ENCODE results near the gene EXOC2.

Gene EXOC2

GRCh38 chr6:454148-454991 is 238.6 kb downstream of the EXOC2 start:
- Histone ChIP-seq H3K9me3 (ENCODE audit: control insufficient read depth, insufficient read depth, low read length) (no peaks in the 10 kb centered on the region; the same call in 1 of the 2 replicates), H3K9ac (ENCODE audit: low read depth, low read length) (no peak overlapping the region), H3K4me1 (ENCODE audit: insufficient read depth, low read length) (peaks cover 6% of the 10 kb centered on the region; the same call in 1 of the 2 replicates), H3K36me3 (ENCODE audit: insufficient read depth, low read length) (no peaks in the 10 kb centered on the region)

DNA sequence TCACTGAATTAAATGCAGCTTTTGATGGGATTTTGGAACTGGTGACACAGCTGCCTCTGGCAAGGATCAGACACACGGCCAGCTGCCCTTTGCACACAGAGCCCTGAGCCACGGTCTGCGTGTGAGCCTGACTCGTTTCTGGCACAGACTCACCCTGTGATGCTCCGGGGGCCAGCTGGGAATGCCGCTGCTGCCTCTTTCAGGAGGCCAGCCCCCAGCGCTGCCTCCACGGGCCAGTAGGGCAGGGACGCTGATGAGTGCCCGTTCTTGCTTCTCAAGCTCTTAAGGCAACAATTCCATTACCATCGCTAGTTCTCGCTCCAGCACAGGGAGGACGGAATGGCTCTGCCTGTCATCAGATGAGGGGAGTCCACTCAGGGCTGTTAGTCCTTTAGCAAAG is 239.8 kb downstream of the EXOC2 start:
- H3K4me1 ChIP-seq (ENCODE audit: insufficient read depth, low read length): peaks cover 6% of the 10 kb centered on the region; the same call in 1 of the 2 replicates
- H3K36me3 ChIP-seq (ENCODE audit: insufficient read depth, low read length): no peaks in the 10 kb centered on the region
- H3K9ac ChIP-seq (ENCODE audit: low read depth, low read length): no peak overlapping the region
- peaks cover 3% of the 10 kb centered on the region for H3K9me3 ChIP-seq (ENCODE audit: control insufficient read depth, insufficient read depth, low read length)

GRCh38 chr6:452301-453067 is 240.5 kb downstream of the EXOC2 start:
- Histone ChIP-seq H3K36me3 (ENCODE audit: insufficient read depth, low read length) (no peaks in the 10 kb centered on the region), H3K9ac (ENCODE audit: low read depth, low read length) (no peak overlapping the region), H3K9me3 (ENCODE audit: control insufficient read depth, insufficient read depth, low read length) (peaks cover 3% of the 10 kb centered on the region; the same call in 1 of the 2 replicates), H3K4me1 (ENCODE audit: insufficient read depth, low read length) (peaks cover 6% of the 10 kb centered on the region; the same call in 1 of the 2 replicates)

DNA sequence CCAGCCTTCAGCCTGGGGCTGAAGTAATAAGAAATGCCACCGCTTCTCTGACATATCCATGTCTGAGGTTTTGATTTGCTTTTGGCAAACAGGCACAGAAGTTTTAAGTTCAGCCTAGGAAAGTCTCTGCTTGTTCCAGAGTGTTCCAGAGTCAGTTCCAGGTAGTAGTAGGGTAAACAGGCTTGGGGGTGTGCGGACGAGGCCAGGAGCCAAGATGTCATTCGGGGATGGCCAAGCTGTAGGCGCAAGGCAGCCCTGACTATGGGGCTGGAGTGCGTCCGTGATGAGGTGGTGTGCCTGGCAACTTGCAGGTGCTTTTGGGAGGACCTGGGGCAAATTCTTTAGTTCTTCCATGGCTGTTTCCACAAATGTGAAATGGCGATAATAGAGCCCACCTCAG is 241.1 kb downstream of the EXOC2 start:
- Histone ChIP-seq H3K9ac (ENCODE audit: low read depth, low read length) (no peak overlapping the region), H3K9me3 (ENCODE audit: control insufficient read depth, insufficient read depth, low read length) (peaks cover 3% of the 10 kb centered on the region; the same call in 1 of the 2 replicates), H3K4me1 (ENCODE audit: insufficient read depth, low read length) (peaks cover 3% of the 10 kb centered on the region; the same call in 1 of the 2 replicates), H3K36me3 (ENCODE audit: insufficient read depth, low read length) (no peaks in the 10 kb centered on the region)

DNA sequence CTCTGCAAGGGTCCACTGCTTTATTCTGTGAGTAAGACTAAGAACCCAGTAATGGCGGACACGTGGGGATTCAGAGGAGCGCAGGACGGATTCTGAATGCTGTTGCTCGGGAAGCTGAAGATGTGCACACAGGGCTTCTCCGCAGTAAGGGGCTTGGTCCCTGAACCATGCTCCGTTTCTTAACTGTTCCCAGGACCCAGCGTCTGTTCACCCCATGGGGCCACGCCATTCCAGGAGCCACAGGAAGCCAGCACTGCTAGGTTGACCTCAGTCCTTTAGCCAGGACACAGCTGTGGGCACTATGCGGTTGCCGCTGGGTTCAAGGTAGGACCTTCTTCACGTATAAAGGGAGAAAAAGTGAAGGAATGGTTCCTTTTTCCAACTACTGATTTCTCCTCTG is 241.6 kb downstream of the EXOC2 start:
- H3K4me1 ChIP-seq (ENCODE audit: insufficient read depth, low read length): no peaks in the 10 kb centered on the region

GRCh38 chr6:449486-450419 is 243.2 kb downstream of the EXOC2 start:
- no peaks in the 10 kb centered on the region for H3K4me1 ChIP-seq (ENCODE audit: insufficient read depth, low read length)
- H3K9me3 ChIP-seq (ENCODE audit: control insufficient read depth, insufficient read depth, low read length): peaks cover 3% of the 10 kb centered on the region; the same call in 1 of the 2 replicates
- no peak overlapping the region for H3K9ac ChIP-seq (ENCODE audit: low read depth, low read length)
- no peaks in the 10 kb centered on the region for H3K36me3 ChIP-seq (ENCODE audit: insufficient read depth, low read length)

More for the DNA sequence above, 241.6 kb downstream of the EXOC2 start:
- H3K9me3 ChIP-seq (ENCODE audit: control insufficient read depth, insufficient read depth, low read length): peaks cover 3% of the 10 kb centered on the region; the same call in 1 of the 2 replicates
- H3K9ac ChIP-seq (ENCODE audit: low read depth, low read length): no peak overlapping the region
- H3K36me3 ChIP-seq (ENCODE audit: insufficient read depth, low read length): no peaks in the 10 kb centered on the region

DNA sequence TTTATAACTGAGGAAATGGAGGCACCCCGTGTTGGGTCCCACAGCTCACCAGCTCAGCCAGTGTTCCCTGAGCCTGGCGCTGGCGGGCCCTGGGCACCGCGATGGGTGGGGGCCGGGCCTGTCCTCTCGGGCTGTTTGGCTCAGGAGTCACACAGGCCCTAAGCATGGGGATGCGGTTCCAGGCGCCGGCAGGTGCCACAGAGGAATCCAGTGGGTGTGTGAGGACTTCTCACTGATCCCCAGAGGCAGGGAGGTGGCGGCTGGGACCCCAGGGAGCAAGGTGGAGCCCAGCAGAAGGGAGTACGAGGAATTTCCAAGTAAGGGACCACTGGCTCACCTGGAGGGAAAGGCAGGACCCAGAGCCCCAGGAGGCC is 243.9 kb downstream of the EXOC2 start:
- Histone ChIP-seq H3K9ac (ENCODE audit: low read depth, low read length) (no peak overlapping the region), H3K4me1 (ENCODE audit: insufficient read depth, low read length) (no peaks in the 10 kb centered on the region), H3K9me3 (ENCODE audit: control insufficient read depth, insufficient read depth, low read length) (peaks cover 3% of the 10 kb centered on the region; the same call in 1 of the 2 replicates), H3K36me3 (ENCODE audit: insufficient read depth, low read length) (no peaks in the 10 kb centered on the region)

- no peak overlapping the region for H3K9ac ChIP-seq (ENCODE audit: low read depth, low read length)
Observed at GRCh38 chr6:448296-449056, 244.5 kb downstream of the EXOC2 start.

DNA sequence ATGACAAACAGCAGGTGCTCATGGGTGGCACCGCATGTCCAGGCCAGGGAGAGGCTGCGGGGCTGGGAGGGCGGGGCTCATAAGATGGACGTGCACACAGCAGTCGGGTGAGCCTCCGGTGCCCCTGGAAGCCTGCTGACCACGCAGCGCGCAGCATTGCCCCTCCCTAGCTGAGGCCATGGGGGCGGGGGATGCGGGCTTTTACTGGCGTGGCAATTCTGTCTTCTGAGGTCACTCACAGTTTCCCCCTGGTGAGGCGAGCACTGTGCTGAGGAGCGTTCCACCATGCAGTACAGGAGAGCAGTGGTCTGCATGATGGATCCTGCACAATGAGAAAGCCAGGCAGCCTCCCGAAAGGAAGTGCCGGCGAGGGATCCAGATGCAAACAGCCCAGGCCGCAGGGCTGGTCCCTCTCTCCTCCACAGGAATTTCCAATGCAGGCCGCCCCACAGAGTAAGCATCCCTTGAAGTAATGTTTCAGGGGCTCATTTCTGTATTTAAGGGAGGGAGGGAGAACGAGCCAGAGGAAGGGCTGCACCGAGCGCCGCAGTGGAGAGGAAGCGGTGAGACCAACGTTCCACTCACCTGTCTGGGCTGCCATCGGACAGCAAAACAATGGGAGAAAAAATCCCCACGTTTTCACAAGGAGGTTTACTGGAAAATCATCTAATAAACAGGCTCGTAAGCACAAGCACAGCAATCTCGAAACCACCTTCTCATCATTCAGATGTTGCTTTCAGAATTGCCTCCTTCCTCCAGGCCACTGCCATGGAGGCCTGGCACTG is 245.4 kb downstream of the EXOC2 start:
- Histone ChIP-seq H3K4me1 (ENCODE audit: insufficient read depth, low read length) (no peaks in the 10 kb centered on the region), H3K36me3 (ENCODE audit: insufficient read depth, low read length) (no peaks in the 10 kb centered on the region), H3K9me3 (ENCODE audit: control insufficient read depth, insufficient read depth, low read length) (peaks cover 3% of the 10 kb centered on the region; the same call in 1 of the 2 replicates), H3K9ac (ENCODE audit: low read depth, low read length) (no peak overlapping the region)

More at GRCh38 chr6:448296-449056, 244.5 kb downstream of the EXOC2 start:
- H3K4me1 ChIP-seq (ENCODE audit: insufficient read depth, low read length): no peaks in the 10 kb centered on the region
- no peaks in the 10 kb centered on the region for H3K36me3 ChIP-seq (ENCODE audit: insufficient read depth, low read length)
- H3K9me3 ChIP-seq (ENCODE audit: control insufficient read depth, insufficient read depth, low read length): peaks cover 3% of the 10 kb centered on the region; the same call in 1 of the 2 replicates

GRCh38 chr6:446418-447366 is 246.2 kb downstream of the EXOC2 start:
- Histone ChIP-seq H3K9me3 (ENCODE audit: control insufficient read depth, insufficient read depth, low read length) (peaks cover 3% of the 10 kb centered on the region; the same call in 1 of the 2 replicates), H3K4me1 (ENCODE audit: insufficient read depth, low read length) (no peaks in the 10 kb centered on the region), H3K36me3 (ENCODE audit: insufficient read depth, low read length) (no peaks in the 10 kb centered on the region), H3K9ac (ENCODE audit: low read depth, low read length) (no peak overlapping the region)

DNA sequence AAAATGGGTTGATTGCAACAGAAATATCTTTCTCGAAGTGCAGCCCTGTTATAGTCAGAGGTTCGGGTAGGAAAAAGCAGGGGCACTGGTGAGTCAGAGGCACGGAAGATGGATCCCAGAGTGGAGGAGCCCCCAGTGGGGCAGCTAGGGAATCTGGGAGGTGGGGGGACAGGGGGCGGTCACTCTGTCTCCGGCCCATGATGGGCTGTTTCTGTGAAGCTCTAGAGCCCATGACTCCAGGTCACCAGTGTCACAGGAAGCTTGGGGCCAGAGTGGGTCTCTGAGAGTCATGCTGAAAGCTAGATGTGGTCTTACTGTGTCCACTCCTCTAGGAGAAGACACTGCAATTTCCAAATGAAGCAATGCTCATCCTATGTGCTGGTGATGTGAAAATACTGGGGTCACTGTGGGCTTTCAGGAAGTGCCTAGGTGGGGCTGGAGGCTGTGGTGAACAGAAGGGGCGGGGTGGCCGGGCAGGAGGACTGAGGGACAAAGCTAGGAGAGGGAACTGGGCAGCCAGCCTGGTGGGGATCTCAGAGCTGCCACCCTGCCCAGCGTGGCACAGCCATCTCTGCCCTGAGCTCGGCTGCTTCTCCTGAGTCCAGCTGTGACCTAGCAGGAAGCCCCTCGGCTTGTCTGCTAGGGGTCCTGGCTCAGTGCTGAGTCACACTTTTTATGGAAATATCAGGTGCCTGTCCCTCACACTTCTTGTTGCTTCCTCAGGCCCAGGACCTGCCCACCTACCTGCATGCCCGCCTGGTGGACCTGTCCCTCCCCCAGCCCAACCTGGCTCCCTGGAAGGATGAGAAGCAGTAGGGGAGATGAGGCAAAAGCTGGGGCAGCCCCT is 247.1 kb downstream of the EXOC2 start:
- peaks cover 3% of the 10 kb centered on the region; the same call in 1 of the 2 replicates for H3K9me3 ChIP-seq (ENCODE audit: control insufficient read depth, insufficient read depth, low read length)
- H3K36me3 ChIP-seq (ENCODE audit: insufficient read depth, low read length): no peaks in the 10 kb centered on the region
- no peaks in the 10 kb centered on the region for H3K4me1 ChIP-seq (ENCODE audit: insufficient read depth, low read length)
- H3K9ac ChIP-seq (ENCODE audit: low read depth, low read length): no peak overlapping the region

Measured in ES-I3 (cell line).